GM23338 (cell line): ENCODE data around the gene SND1. TPM values are rescaled to one million over a fixed set of nuclear protein-coding genes. Genes with fewer than 3 reads are reported as not detected.

Experiments
- ATAC-seq: fragments of 200-7000 bp; cut with Tn5 transposase; 3 replicates; pipeline ENCODE4 v1.9.1; 2020
- DNase-seq: peaks from one replicate; pipeline ENCODE4 v3.0.0-alpha.2; 2015; ENCODE audit warnings: low spot score
- H2AFZ ChIP-seq: fragments of 200-600 bp; sonication (generic); 2 replicates; pipeline ENCODE4 v1.8.0; 2016; ENCODE audit warnings: antibody characterized with exemption, mild to moderate bottlenecking, moderate library complexity
- H3F3A ChIP-seq: fragments of 200-600 bp; sonication (generic); replicated peaks from 2 replicates; pipeline ENCODE4 v1.8.0; 2017; ENCODE audit warnings: antibody characterized with exemption, mixed run types, low read depth
- H3K27ac ChIP-seq: fragments of 200-600 bp; sonication (generic); 2 replicates; pipeline ENCODE4 v1.6.1; 2016; ENCODE audit warnings: low read depth
- H3K27me3 ChIP-seq: fragments of 200-600 bp; sonication (generic); 2 replicates; pipeline ENCODE4 v1.8.0; 2016; ENCODE audit warnings: mild to moderate bottlenecking, mixed run types, moderate library complexity; ENCODE audit not compliant: insufficient read depth
- H3K36me3 ChIP-seq: fragments of 200-600 bp; sonication (generic); 2 replicates; pipeline ENCODE4 v1.8.0; 2016; ENCODE audit warnings: mild to moderate bottlenecking; ENCODE audit not compliant: insufficient read depth
- H3K4me1 ChIP-seq: fragments of 200-600 bp; sonication (generic); 2 replicates; pipeline ENCODE4 v1.8.0; 2016; ENCODE audit warnings: mild to moderate bottlenecking, moderate library complexity; ENCODE audit not compliant: insufficient read depth
- H3K4me2 ChIP-seq: fragments of 200-600 bp; sonication (generic); 2 replicates; pipeline ENCODE4 v1.7.1; 2017; ENCODE audit warnings: mixed run types
- H3K4me3 ChIP-seq: fragments of 200-600 bp; sonication (generic); 2 replicates; pipeline ENCODE4 v1.6.1; 2016; ENCODE audit warnings: mixed run types
- H3K79me2 ChIP-seq: fragments of 200-600 bp; sonication (generic); replicated peaks from 2 replicates; pipeline ENCODE4 v1.8.0; 2017; ENCODE audit warnings: mild to moderate bottlenecking; ENCODE audit not compliant: insufficient read depth
- H3K9me2 ChIP-seq: fragments of 200-600 bp; sonication (generic); 2 replicates; pipeline ENCODE4 v1.8.0; 2017; ENCODE audit not compliant: insufficient read depth
- H4K20me1 ChIP-seq: fragments of 200-600 bp; sonication (generic); replicated peaks from 2 replicates; pipeline ENCODE4 v1.8.0; 2017; ENCODE audit warnings: mild to moderate bottlenecking; ENCODE audit not compliant: insufficient read depth
- H3K27ac Mint-ChIP-seq: 2 replicates; pipeline ENCODE4 v1.8.0; 2020; ENCODE audit warnings: inconsistent platforms, mild to moderate bottlenecking, moderate library complexity, mixed read lengths
- H3K27me3 Mint-ChIP-seq: 3 replicates; pipeline ENCODE4 v1.8.0; 2022; ENCODE audit warnings: low read depth, mild to moderate bottlenecking, moderate library complexity, mixed read lengths, inconsistent platforms; ENCODE audit not compliant: insufficient read depth, poor library complexity
- H3K36me3 Mint-ChIP-seq: 3 replicates; pipeline ENCODE4 v1.8.0; 2021; ENCODE audit warnings: low read depth, mild to moderate bottlenecking, inconsistent platforms, moderate library complexity, mixed read lengths
- H3K4me1 Mint-ChIP-seq: 3 replicates; pipeline ENCODE4 v1.8.0; 2020; ENCODE audit warnings: mild to moderate bottlenecking, inconsistent platforms, mixed read lengths
- H3K4me3 Mint-ChIP-seq: 3 replicates; pipeline ENCODE4 v1.8.0; 2021; ENCODE audit warnings: moderate library complexity, mild to moderate bottlenecking, inconsistent platforms, mixed read lengths
- H3K9me3 Mint-ChIP-seq: 3 replicates; pipeline ENCODE4 v1.8.0; 2020; ENCODE audit warnings: moderate library complexity, mild to moderate bottlenecking, inconsistent platforms, mixed read lengths
- CREB1 ChIP-seq: fragments of 250-450 bp; sonication (Bioruptor Pico); IDR thresholded peaks from 2 replicates; pipeline ENCODE4 v1.5.0; 2020; ENCODE audit warnings: low read depth, mild to moderate bottlenecking, moderate library complexity
- CTCF ChIP-seq, 2 experiments: fragments of 200-600 bp in 1 of 2; sonication (generic) in 1 of 2; conservative IDR thresholded peaks; 2 replicates each; pipeline versions ENCODE4 v1.5.1 to v1.6.1; 2016 to 2017; ENCODE audit warnings: antibody characterized with exemption in 2 of 2, low read depth in 2 of 2, mild to moderate bottlenecking in 2 of 2, moderate library complexity in 1 of 2
- ETS1 ChIP-seq: IDR thresholded peaks from 2 replicates; pipeline ENCODE4 v1.6.1; 2016; ENCODE audit warnings: antibody characterized with exemption
- EZH2 ChIP-seq: fragments of 200-600 bp; sonication (generic); IDR thresholded peaks from one replicate; pipeline ENCODE4 v1.8.0; 2017; ENCODE audit warnings: antibody characterized with exemption, mild to moderate bottlenecking, low read depth; ENCODE audit not compliant: unreplicated experiment
- EZH2phosphoT487 ChIP-seq: fragments of 200-600 bp; sonication (generic); IDR thresholded peaks from one replicate; pipeline ENCODE4 v1.8.1; 2018; ENCODE audit warnings: antibody characterized with exemption; ENCODE audit not compliant: unreplicated experiment
- NANOG ChIP-seq: IDR thresholded peaks from 2 replicates; pipeline ENCODE4 v1.6.1; 2016; ENCODE audit warnings: antibody characterized with exemption, borderline replicate concordance
- POLR2AphosphoS5 ChIP-seq: IDR thresholded peaks from 2 replicates; pipeline ENCODE4 v1.6.1; 2016; ENCODE audit warnings: antibody characterized with exemption, low read depth
- STAT1 ChIP-seq: IDR thresholded peaks from one replicate; pipeline ENCODE4 v1.6.1; 2016; ENCODE audit warnings: antibody characterized with exemption; ENCODE audit not compliant: unreplicated experiment
- ZNF114 ChIP-seq: fragments of 250-450 bp; sonication (Bioruptor Pico); IDR thresholded peaks from 2 replicates; pipeline ENCODE4 v1.5.0; 2020; ENCODE audit warnings: mild to moderate bottlenecking, moderate library complexity
- ZNF331 ChIP-seq: fragments of 250-450 bp; sonication (Bioruptor Pico); IDR thresholded peaks from 2 replicates; pipeline ENCODE4 v1.5.0; 2020; ENCODE audit warnings: low read depth, mild to moderate bottlenecking, moderate library complexity
- polyA plus RNA-seq: library from polyadenylated mRNA; unstranded; fragments of >200 nt; fragmentation: Nextera tagmentation; extraction: Ambion mirVana; gene quantifications from 2 replicates; pipeline ENCODE4 v1.2.1, GENCODE V29; 2016
- total RNA-seq: library from RNA; depleted of rRNA; stranded (reverse); fragments of >200 nt; shearing (Covaris generic); gene quantifications from 2 replicates; pipeline ENCODE4 v1.2.3, GENCODE V29; 2014
- TF ChIP-seq, protein P1 (sequence below): IDR thresholded peaks from one replicate; pipeline ENCODE4 v1.6.1; 2018; ENCODE audit warnings: antibody characterized with exemption; ENCODE audit not compliant: unreplicated experiment

SND1 gene
- total and polyA plus RNA-seq, 2 experiments from 2014 or later, result 107 to 254 TPM

DNA sequence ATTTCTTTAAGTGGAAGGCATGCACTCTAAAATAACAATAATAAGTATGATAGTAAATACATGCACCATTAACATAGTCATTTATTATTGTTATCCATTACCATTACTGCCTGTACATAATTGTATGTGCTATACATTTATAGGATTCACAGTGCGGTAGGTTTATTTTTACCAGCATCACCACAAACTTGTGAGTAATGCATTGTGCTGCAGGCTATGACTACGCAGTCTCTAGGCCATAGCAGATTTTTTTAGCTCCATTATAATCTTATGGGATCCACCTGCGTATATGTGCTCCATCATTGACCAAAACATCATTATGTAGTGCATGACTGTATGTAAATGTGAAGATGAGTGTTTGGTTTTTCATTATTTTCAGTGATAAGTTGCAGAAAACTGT is 219.2 kb downstream of the SND1 start:
- Histone ChIP-seq H3F3A (no peaks in the 10 kb centered on the region), H4K20me1 (peaks cover 4% of the 10 kb centered on the region; the same call in 1 of the 2 replicates), H3K4me2 (no peak overlapping the region), H3K36me3 (no peaks in the 10 kb centered on the region), H3K27me3 (no peaks in the 10 kb centered on the region), H3K79me2 (peaks cover 18% of the 10 kb centered on the region), H3K4me1 (peaks cover 7% of the 10 kb centered on the region), H3K4me3 (no peak overlapping the region), H3K27ac (no peak overlapping the region), H2AFZ (no peak overlapping the region), H3K9me2 (no peaks in the 10 kb centered on the region)
- Mint-ChIP-seq H3K4me3 (no peak overlapping the region), H3K4me1 (peaks cover 24% of the 10 kb centered on the region), H3K27me3 (no peaks in the 10 kb centered on the region), H3K9me3 (no peaks in the 10 kb centered on the region), H3K27ac (no peak overlapping the region), H3K36me3 (no peaks in the 10 kb centered on the region)
- no peak for TF ChIP-seq CREB1 (CRISPR knock-in tag)
- no peak for TF ChIP-seq POLR2AphosphoS5
- no peak for TF ChIP-seq ZNF331 (CRISPR knock-in tag)
- no peak for TF ChIP-seq EZH2
- TF ChIP-seq ETS1, result no peak
- TF ChIP-seq ZNF114 (CRISPR knock-in tag), result no peak
- no peak for ATAC-seq
- no peak for DNase-seq

- H3K4me2 ChIP-seq, result no peak overlapping the region
- H3K36me3 ChIP-seq, result no peaks in the 10 kb centered on the region
- no peak for ATAC-seq
- H4K20me1 ChIP-seq, result peaks cover 4% of the 10 kb centered on the region
- H3K4me1 Mint-ChIP-seq, result peaks cover 15% of the 10 kb centered on the region
- H3K4me1 ChIP-seq, result no peaks in the 10 kb centered on the region
- H3K9me2 ChIP-seq, result no peaks in the 10 kb centered on the region
- no peaks in the 10 kb centered on the region for H3K27me3 ChIP-seq
- H3K79me2 ChIP-seq, result peaks cover 27% of the 10 kb centered on the region
- TF ChIP-seq, protein P1, sequence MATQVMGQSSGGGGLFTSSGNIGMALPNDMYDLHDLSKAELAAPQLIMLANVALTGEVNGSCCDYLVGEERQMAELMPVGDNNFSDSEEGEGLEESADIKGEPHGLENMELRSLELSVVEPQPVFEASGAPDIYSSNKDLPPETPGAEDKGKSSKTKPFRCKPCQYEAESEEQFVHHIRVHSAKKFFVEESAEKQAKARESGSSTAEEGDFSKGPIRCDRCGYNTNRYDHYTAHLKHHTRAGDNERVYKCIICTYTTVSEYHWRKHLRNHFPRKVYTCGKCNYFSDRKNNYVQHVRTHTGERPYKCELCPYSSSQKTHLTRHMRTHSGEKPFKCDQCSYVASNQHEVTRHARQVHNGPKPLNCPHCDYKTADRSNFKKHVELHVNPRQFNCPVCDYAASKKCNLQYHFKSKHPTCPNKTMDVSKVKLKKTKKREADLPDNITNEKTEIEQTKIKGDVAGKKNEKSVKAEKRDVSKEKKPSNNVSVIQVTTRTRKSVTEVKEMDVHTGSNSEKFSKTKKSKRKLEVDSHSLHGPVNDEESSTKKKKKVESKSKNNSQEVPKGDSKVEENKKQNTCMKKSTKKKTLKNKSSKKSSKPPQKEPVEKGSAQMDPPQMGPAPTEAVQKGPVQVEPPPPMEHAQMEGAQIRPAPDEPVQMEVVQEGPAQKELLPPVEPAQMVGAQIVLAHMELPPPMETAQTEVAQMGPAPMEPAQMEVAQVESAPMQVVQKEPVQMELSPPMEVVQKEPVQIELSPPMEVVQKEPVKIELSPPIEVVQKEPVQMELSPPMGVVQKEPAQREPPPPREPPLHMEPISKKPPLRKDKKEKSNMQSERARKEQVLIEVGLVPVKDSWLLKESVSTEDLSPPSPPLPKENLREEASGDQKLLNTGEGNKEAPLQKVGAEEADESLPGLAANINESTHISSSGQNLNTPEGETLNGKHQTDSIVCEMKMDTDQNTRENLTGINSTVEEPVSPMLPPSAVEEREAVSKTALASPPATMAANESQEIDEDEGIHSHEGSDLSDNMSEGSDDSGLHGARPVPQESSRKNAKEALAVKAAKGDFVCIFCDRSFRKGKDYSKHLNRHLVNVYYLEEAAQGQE, result no peak
- TF ChIP-seq EZH2phosphoT487 (no peak), STAT1 (no peak), NANOG (no peak), ZNF114 (CRISPR knock-in tag) (no peak), POLR2AphosphoS5 (no peak), CTCF (conservative IDR thresholded peaks at IDR 0.05; ENCODE audit: low read depth in 2 of 2) (no peak)
- H3K9me3 Mint-ChIP-seq, result no peaks in the 10 kb centered on the region
- H3K27ac Mint-ChIP-seq, result no peak overlapping the region
- DNase-seq, result no peak
- no peaks in the 10 kb centered on the region for H3K36me3 Mint-ChIP-seq
- H3K4me3 Mint-ChIP-seq, result no peak overlapping the region
- no peak overlapping the region for H2AFZ ChIP-seq
- no peaks in the 10 kb centered on the region for H3F3A ChIP-seq
- no peak overlapping the region for H3K27ac ChIP-seq
- no peak overlapping the region for H3K4me3 ChIP-seq
- no peaks in the 10 kb centered on the region for H3K27me3 Mint-ChIP-seq
Observed at GRCh38 chr7:127872122-127872521, 220.1 kb downstream of the SND1 start.
